Measurements from ENCODE around the gene PRKCH.

Gene PRKCH

DNA sequence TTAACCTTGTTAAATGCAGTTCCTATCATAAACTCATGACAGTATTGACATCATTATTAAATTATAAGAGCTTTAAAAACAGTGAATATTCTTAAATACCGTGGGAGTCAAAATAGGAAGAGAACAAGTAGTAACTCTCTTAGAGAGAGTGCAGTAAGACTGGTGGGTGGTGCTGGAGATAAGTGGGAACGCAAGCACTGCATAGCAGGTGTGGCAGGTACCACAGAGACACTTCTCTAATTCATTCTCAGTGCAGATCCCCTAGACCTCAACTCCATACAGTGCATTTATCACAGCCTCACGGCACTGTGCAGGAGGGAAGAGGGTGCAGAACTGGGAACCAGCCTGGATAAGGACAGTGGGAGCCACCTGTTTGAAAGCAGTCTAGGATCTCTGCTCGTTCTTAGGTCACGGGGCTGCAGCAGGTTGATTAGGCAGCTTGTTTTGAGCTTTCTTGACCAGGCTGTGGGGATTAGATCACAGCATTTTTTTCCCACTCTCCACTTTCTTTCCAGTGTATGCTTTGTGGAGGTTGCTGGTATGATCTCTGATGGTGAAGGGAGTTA lies 165.6 kb downstream of the PRKCH start:
- no peak for DNase-seq
- H4K8ac ChIP-seq (ENCODE audit: low read depth, low read length) = no peak overlapping the region
- H3K4ac ChIP-seq (ENCODE audit: low read depth, low read length) = no peak overlapping the region
- H4K5ac ChIP-seq (ENCODE audit: low read length) = no peak overlapping the region
- H3K27me3 ChIP-seq (ENCODE audit: insufficient read depth, low read length, poor library complexity) = no peaks in the 10 kb centered on the region
- no peaks in the 10 kb centered on the region for H3K79me1 ChIP-seq (ENCODE audit: low read length)
- no peak overlapping the region for H3K27ac ChIP-seq (ENCODE audit: low read depth, low read length)
- H3K23ac ChIP-seq (ENCODE audit: low read length) = no peak overlapping the region
- WGBS (ENCODE audit: extremely low coverage, insufficient coverage, low lambda C conversion rate) = no CpG with 5 or more reads among the region's 5 CpGs
- H3K36me3 ChIP-seq (ENCODE audit: control insufficient read depth, insufficient read depth, low read length) = no peaks in the 10 kb centered on the region
- H3K9ac ChIP-seq (ENCODE audit: low read length) = no peak overlapping the region
- no peak overlapping the region for H3K18ac ChIP-seq (ENCODE audit: low read length)
- no peak overlapping the region for H3K56ac ChIP-seq (ENCODE audit: low read length)
- H3K79me2 ChIP-seq (ENCODE audit: control insufficient read depth, insufficient read depth, low read length) = no peaks in the 10 kb centered on the region
- H3K4me1 ChIP-seq (ENCODE audit: control insufficient read depth, low read depth, low read length) = no peaks in the 10 kb centered on the region
- H2BK5ac ChIP-seq (ENCODE audit: low read length) = no peak overlapping the region
- no peak overlapping the region for H2BK15ac ChIP-seq (replicated peaks; ENCODE audit: low read depth)
- no peak overlapping the region for H2AK5ac ChIP-seq (ENCODE audit: low read length)
- H3K4me3 ChIP-seq (ENCODE audit: low read length) = no peak overlapping the region
- no peak overlapping the region for H2BK120ac ChIP-seq (ENCODE audit: low read depth, low read length)
- H3K4me2 ChIP-seq (ENCODE audit: low read length) = no peak overlapping the region

DNA sequence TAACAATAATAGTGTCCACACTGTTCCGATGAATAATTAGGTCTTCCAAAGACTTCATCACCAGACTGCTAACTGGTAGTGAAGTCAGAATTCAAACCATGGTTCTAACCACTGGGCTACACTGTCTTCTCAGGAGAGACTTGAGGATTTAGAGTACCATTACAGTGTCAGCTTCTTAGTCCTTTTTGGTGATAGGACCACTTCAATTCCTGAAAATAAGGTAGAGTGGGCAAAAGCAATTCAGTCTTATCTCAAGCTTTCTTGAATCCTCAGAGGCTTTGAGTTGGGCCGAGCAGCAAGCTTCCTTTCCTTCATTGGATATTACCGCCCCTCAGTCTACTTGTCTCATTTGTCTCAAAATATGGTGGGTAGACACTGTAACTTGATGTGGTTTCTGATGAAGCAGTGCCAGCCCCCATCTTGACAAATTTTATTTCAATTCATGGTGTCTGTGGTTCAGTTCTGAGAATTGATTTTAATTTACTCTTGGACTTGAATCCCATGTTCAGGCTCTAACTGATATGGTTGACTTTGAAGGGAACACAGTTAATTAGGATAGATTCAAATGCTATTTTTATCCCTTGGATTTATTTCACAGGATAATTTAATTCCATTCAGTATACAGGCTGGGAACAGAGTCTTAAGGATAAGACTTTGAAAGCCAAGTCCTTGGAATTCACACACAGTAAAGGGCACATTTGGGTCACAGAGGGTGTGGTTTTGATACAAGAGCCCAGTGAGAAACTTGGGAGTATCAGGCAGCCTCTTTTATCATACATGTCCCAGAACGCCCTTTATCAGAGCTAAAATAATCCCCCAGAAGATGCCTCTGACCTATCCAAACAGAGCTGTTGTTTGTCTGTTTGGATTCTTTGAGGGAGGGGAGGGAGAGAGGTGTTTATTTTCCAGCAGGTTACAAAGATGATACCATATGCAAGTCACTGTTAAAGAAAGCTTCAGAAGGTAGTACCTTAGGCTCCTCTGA lies 167.3 kb downstream of the PRKCH start:
- Histone ChIP-seq H3K4me3 (ENCODE audit: low read length) (no peak overlapping the region), H2BK120ac (ENCODE audit: low read depth, low read length) (no peak overlapping the region), H4K8ac (ENCODE audit: low read depth, low read length) (no peak overlapping the region), H3K79me1 (ENCODE audit: low read length) (no peaks in the 10 kb centered on the region), H2BK5ac (ENCODE audit: low read length) (no peak overlapping the region), H3K27ac (ENCODE audit: low read depth, low read length) (no peak overlapping the region), H3K4me2 (ENCODE audit: low read length) (no peak overlapping the region), H2AK5ac (ENCODE audit: low read length) (no peak overlapping the region), H3K79me2 (ENCODE audit: control insufficient read depth, insufficient read depth, low read length) (no peaks in the 10 kb centered on the region), H3K18ac (ENCODE audit: low read length) (no peak overlapping the region), H3K4ac (ENCODE audit: low read depth, low read length) (no peak overlapping the region), H3K4me1 (ENCODE audit: control insufficient read depth, low read depth, low read length) (no peaks in the 10 kb centered on the region), H3K56ac (ENCODE audit: low read length) (no peak overlapping the region), H3K9ac (ENCODE audit: low read length) (no peak overlapping the region), H2BK15ac (replicated peaks; ENCODE audit: low read depth) (no peak overlapping the region), H4K5ac (ENCODE audit: low read length) (no peak overlapping the region), H3K27me3 (ENCODE audit: insufficient read depth, low read length, poor library complexity) (no peaks in the 10 kb centered on the region), H3K36me3 (ENCODE audit: control insufficient read depth, insufficient read depth, low read length) (no peaks in the 10 kb centered on the region), H3K23ac (ENCODE audit: low read length) (no peak overlapping the region)
- no CpG with 5 or more reads among the region's 4 CpGs for WGBS (ENCODE audit: extremely low coverage, insufficient coverage, low lambda C conversion rate)
- DNase-seq = no peak

DNA sequence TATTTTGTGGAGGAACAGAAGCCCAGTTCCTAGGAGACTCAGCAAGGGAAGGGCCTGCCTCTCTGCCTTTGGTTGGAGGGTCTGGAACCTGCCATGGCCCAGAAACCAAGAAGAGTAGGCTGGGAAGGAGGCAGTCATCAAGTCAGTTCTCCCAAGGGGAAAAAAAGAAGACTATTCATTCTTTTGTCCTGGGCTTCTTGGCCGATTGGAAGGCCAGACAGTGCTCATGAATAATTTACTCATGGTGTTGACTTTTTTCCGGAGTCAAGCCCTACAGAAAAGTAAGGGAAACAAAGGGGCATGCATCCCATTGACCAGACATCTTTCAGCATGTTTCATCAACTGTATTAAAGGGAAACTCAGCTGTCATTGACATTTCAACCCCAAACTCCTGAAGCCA lies 168.1 kb downstream of the PRKCH start:
- H3K27me3 ChIP-seq (ENCODE audit: insufficient read depth, low read length, poor library complexity) = no peaks in the 10 kb centered on the region
- H3K18ac ChIP-seq (ENCODE audit: low read length) = no peak overlapping the region
- no peak overlapping the region for H3K27ac ChIP-seq (ENCODE audit: low read depth, low read length)
- H2BK120ac ChIP-seq (ENCODE audit: low read depth, low read length) = no peak overlapping the region
- no peaks in the 10 kb centered on the region for H3K79me1 ChIP-seq (ENCODE audit: low read length)
- no peaks in the 10 kb centered on the region for H3K36me3 ChIP-seq (ENCODE audit: control insufficient read depth, insufficient read depth, low read length)
- H3K56ac ChIP-seq (ENCODE audit: low read length) = no peak overlapping the region
- H4K8ac ChIP-seq (ENCODE audit: low read depth, low read length) = no peak overlapping the region
- no peak for DNase-seq
- WGBS (ENCODE audit: extremely low coverage, insufficient coverage, low lambda C conversion rate) = no CpG with 5 or more reads among the region's 2 CpGs
- no peak overlapping the region for H3K9ac ChIP-seq (ENCODE audit: low read length)
- H2BK5ac ChIP-seq (ENCODE audit: low read length) = no peak overlapping the region
- H3K4me1 ChIP-seq (ENCODE audit: control insufficient read depth, low read depth, low read length) = no peaks in the 10 kb centered on the region
- H3K4ac ChIP-seq (ENCODE audit: low read depth, low read length) = no peak overlapping the region
- no peak overlapping the region for H4K5ac ChIP-seq (ENCODE audit: low read length)
- H3K23ac ChIP-seq (ENCODE audit: low read length) = no peak overlapping the region
- H3K79me2 ChIP-seq (ENCODE audit: control insufficient read depth, insufficient read depth, low read length) = no peaks in the 10 kb centered on the region
- H2AK5ac ChIP-seq (ENCODE audit: low read length) = no peak overlapping the region
- H3K4me3 ChIP-seq (ENCODE audit: low read length) = no peak overlapping the region
- H3K4me2 ChIP-seq (ENCODE audit: low read length) = no peak overlapping the region
- no peak overlapping the region for H2BK15ac ChIP-seq (replicated peaks; ENCODE audit: low read depth)

DNA sequence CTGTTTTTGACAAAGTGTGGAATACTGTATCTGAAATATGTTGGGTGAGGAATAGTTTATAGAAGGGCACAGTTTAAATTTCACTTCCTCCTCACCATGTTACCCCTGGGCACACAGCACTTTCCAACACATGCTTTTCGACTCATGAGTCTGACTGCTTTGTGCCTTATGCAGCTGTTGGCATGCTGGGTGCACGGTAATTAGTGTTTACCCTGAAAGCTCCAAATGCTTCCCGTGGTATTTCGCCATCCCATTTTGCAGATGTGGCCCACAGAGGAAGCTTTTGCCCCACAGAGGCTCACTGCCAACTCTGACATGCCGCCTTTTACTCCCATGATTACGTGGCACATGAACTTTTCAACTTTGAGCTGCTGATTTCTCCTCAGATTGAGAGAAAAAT lies 168.6 kb downstream of the PRKCH start:
- no peak overlapping the region for H3K9ac ChIP-seq (ENCODE audit: low read length)
- WGBS (ENCODE audit: extremely low coverage, insufficient coverage, low lambda C conversion rate) = no CpG with 5 or more reads among the region's 6 CpGs
- no peak overlapping the region for H3K23ac ChIP-seq (ENCODE audit: low read length)
- no peak overlapping the region for H2BK15ac ChIP-seq (replicated peaks; ENCODE audit: low read depth)
- no peak overlapping the region for H4K5ac ChIP-seq (ENCODE audit: low read length)
- no peaks in the 10 kb centered on the region for H3K79me1 ChIP-seq (ENCODE audit: low read length)
- H4K8ac ChIP-seq (ENCODE audit: low read depth, low read length) = no peak overlapping the region
- H2AK5ac ChIP-seq (ENCODE audit: low read length) = no peak overlapping the region
- no peak overlapping the region for H3K56ac ChIP-seq (ENCODE audit: low read length)
- no peak overlapping the region for H3K4me3 ChIP-seq (ENCODE audit: low read length)
- no peak overlapping the region for H3K4ac ChIP-seq (ENCODE audit: low read depth, low read length)
- DNase-seq = no peak
- H2BK120ac ChIP-seq (ENCODE audit: low read depth, low read length) = no peak overlapping the region
- no peak overlapping the region for H3K18ac ChIP-seq (ENCODE audit: low read length)
- H3K27me3 ChIP-seq (ENCODE audit: insufficient read depth, low read length, poor library complexity) = no peaks in the 10 kb centered on the region
- no peaks in the 10 kb centered on the region for H3K4me1 ChIP-seq (ENCODE audit: control insufficient read depth, low read depth, low read length)
- no peak overlapping the region for H3K4me2 ChIP-seq (ENCODE audit: low read length)
- no peaks in the 10 kb centered on the region for H3K79me2 ChIP-seq (ENCODE audit: control insufficient read depth, insufficient read depth, low read length)
- H2BK5ac ChIP-seq (ENCODE audit: low read length) = no peak overlapping the region
- no peak overlapping the region for H3K27ac ChIP-seq (ENCODE audit: low read depth, low read length)
- H3K36me3 ChIP-seq (ENCODE audit: control insufficient read depth, insufficient read depth, low read length) = no peaks in the 10 kb centered on the region

DNA sequence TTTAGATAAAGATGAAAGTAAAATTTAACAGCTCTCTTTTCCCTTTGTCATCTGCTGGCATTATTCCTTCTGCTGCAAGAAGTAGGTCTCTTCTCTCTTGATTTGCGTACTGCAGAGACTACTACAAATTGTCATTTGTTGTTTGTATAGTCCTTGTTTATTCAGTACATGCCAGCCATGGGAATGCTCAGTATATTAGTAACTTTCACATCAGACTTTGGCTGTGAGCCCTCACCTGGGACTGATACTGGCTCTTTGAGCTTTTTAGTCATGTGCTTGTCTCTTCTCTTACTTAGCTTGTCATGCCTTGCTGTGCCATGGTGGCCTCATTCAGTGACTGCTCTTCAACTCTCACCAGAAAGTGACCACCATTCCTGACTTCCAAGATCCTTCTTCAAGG lies 169.8 kb downstream of the PRKCH start:
- no peak overlapping the region for H3K4me3 ChIP-seq (ENCODE audit: low read length)
- H3K56ac ChIP-seq (ENCODE audit: low read length) = no peak overlapping the region
- WGBS (ENCODE audit: extremely low coverage, insufficient coverage, low lambda C conversion rate) = no CpG with 5 or more reads among the region's 1 CpG
- DNase-seq = no peak
- no peak overlapping the region for H3K23ac ChIP-seq (ENCODE audit: low read length)
- H3K27ac ChIP-seq (ENCODE audit: low read depth, low read length) = no peak overlapping the region
- H3K27me3 ChIP-seq (ENCODE audit: insufficient read depth, low read length, poor library complexity) = no peaks in the 10 kb centered on the region
- H2BK15ac ChIP-seq (replicated peaks; ENCODE audit: low read depth) = no peak overlapping the region
- H3K4me1 ChIP-seq (ENCODE audit: control insufficient read depth, low read depth, low read length) = no peaks in the 10 kb centered on the region
- H3K4me2 ChIP-seq (ENCODE audit: low read length) = no peak overlapping the region
- H3K36me3 ChIP-seq (ENCODE audit: control insufficient read depth, insufficient read depth, low read length) = no peaks in the 10 kb centered on the region
- H2AK5ac ChIP-seq (ENCODE audit: low read length) = no peak overlapping the region
- H4K5ac ChIP-seq (ENCODE audit: low read length) = no peak overlapping the region
- no peak overlapping the region for H2BK5ac ChIP-seq (ENCODE audit: low read length)
- H4K8ac ChIP-seq (ENCODE audit: low read depth, low read length) = no peak overlapping the region
- no peaks in the 10 kb centered on the region for H3K79me2 ChIP-seq (ENCODE audit: control insufficient read depth, insufficient read depth, low read length)
- H3K18ac ChIP-seq (ENCODE audit: low read length) = no peak overlapping the region
- H3K4ac ChIP-seq (ENCODE audit: low read depth, low read length) = no peak overlapping the region
- no peak overlapping the region for H2BK120ac ChIP-seq (ENCODE audit: low read depth, low read length)
- H3K9ac ChIP-seq (ENCODE audit: low read length) = no peak overlapping the region
- no peaks in the 10 kb centered on the region for H3K79me1 ChIP-seq (ENCODE audit: low read length)
